Pancreas (tissue), 10 donors: Measurements from ENCODE around the gene SLC2A8. TPM values are rescaled to one million over a fixed set of nuclear protein-coding genes. Genes with fewer than 3 reads are reported as not detected.

ENCODE experiments used
- ATAC-seq, 4 donors: fragments of 200-7000 bp; cut with Tn5 transposase; one replicate each; pipeline versions ENCODE4 v1.8.0 to v1.9.1; 2020; ENCODE audit warnings: mild to moderate bottlenecking in 4 of 4, moderate library complexity in 4 of 4
- DNase-seq, 6 donors: peaks; one replicate each; pipeline ENCODE4 v3.0.0-alpha.2; 2020
- FAIRE-seq: peaks from 2 replicates; lab custom pipeline; 2012; peaks lifted over from hg19 to GRCh38; lab: Jason Lieb, UNC
- H3K27ac ChIP-seq, 4 donors: fragments of 200-600 bp; sonication (generic); 1 replicate in 3 of 4; 2 replicates in 1 of 4; pipeline versions ENCODE4 v1.5.0 to v1.8.0; 2020
- H3K27me3 ChIP-seq, 4 donors: fragments of 200-600 bp; one replicate each; pipeline ENCODE4 v1.8.0; 2021
- H3K36me3 ChIP-seq, 3 donors: fragments of 200-600 bp; sonication (generic) in 1 of 3; one replicate each; pipeline versions ENCODE4 v1.5.0 to v1.8.0; 2020 to 2021
- H3K4me1 ChIP-seq, 3 donors: fragments of 200-600 bp; one replicate each; pipeline ENCODE4 v1.8.0; 2021
- H3K4me3 ChIP-seq, 4 donors: fragments of 200-600 bp; sonication (generic) in 2 of 4; one replicate each; pipeline versions ENCODE4 v1.5.0 to v1.8.0; 2020 to 2021
- H3K9me3 ChIP-seq, 4 donors: fragments of 200-600 bp; one replicate each; pipeline ENCODE4 v1.8.0; 2021
- CTCF ChIP-seq, 4 donors: fragments of 200-600 bp; sonication (generic) in 3 of 4; IDR thresholded peaks; one replicate each; pipeline versions ENCODE4 v1.5.0 to v1.8.0; 2021; ENCODE audit warnings: antibody characterized with exemption in 4 of 4
- WGBS, 2 donors: extraction: QIAGEN DNeasy Blood & Tissue Kit; methylation state at CpG; one replicate each; pipeline ENCODE4 v1.1.7; 2013; 5-methylcytosine and 5-hydroxymethylcytosine counted together
- intact Hi-C, 3 donors: fragments of 100-400 bp; cut with DNase I; formaldehyde crosslinking; loops; one replicate each; pipeline versions ENCODE4 v1.11.1 to v1.14.2; 2022
- polyA plus RNA-seq, 2 donors: library from polyadenylated mRNA; stranded (reverse); fragments of 200-250 nt; gene quantifications; one replicate each; pipeline ENCODE4 v1.2.3, GENCODE V29; 2013
- total RNA-seq, 6 donors: library from RNA; stranded (reverse); fragmentation: NEBNext Ultra II Directional in 4 of 6; extraction: Animal tissue kit (Norgen Biotek cat#: 25700) in 4 of 6; gene quantifications; one replicate each; pipeline versions ENCODE4 v1.2.1 to v1.2.4, GENCODE V29; 2021 to 2023
- donor health status: healthy with polysubstance abuse.
- donor health status: DM: no; HTN: no; CAD: no; lungs with moderate emphysema.
- donor health status: DM: no; HTN: no; CAD: no.
- donor health status: control.
- donor health status: control.
- donor health status: Bipolar disorder and iron deficiency.
- donor health status: DM: yes; HTN: yes; CAD: no.
- donor health status: DM: no; HTN: no; CAD: no.
- donor health status: DM: no; HTN: no; CAD: no.
- donor health status: DM: yes; HTN: yes; CAD: no.

The SLC2A8 gene
- total and polyA plus RNA-seq, 8 donors: 5.5 to 18.9 (median 7.7) TPM

GRCh38 chr9:127418037-127418471, 21.1 kb downstream of the SLC2A8 start:
- WGBS, 2 donors: 75 to 83% methylated on average over 12 of the region's 12 CpGs
- Histone ChIP-seq H3K27me3 (no peaks in the 10 kb centered on the region), H3K4me1 (peaks cover 0 to 15% (median 0%) of the 10 kb centered on the region in 3 donors), H3K27ac (no peak overlapping the region), H3K36me3 (no peaks in the 10 kb centered on the region), H3K4me3 (no peak overlapping the region), H3K9me3 (no peaks in the 10 kb centered on the region)
- FAIRE-seq (no peak), DNase-seq (peak in 1 of 6 donors; percentile 62), ATAC-seq (peak in 2 of 4 donors; percentile 36)
- TF ChIP-seq CTCF (IDR thresholded peaks at IDR 0.05): no peak
- intact Hi-C loops: no loop called here

- H3K4me1 ChIP-seq: peaks cover 0 to 16% (median 0%) of the 10 kb centered on the region in 3 donors
- no peaks in the 10 kb centered on the region for H3K9me3 ChIP-seq
- no peak for ATAC-seq
- intact Hi-C loops: no loop called here
- no peak for TF ChIP-seq CTCF (IDR thresholded peaks at IDR 0.05)
- no peaks in the 10 kb centered on the region for H3K27me3 ChIP-seq
- no peak overlapping the region for H3K27ac ChIP-seq
- FAIRE-seq: no peak
- 90 to 93% methylated on average over 6 of the region's 6 CpGs for WGBS, 2 donors
- H3K36me3 ChIP-seq: no peaks in the 10 kb centered on the region
- DNase-seq: no peak
- H3K4me3 ChIP-seq: peak overlapping the region in 1 of 4 donors; percentile 18
Observed at GRCh38 chr9:127419348-127419747, 22.4 kb downstream of the SLC2A8 start.

GRCh38 chr9:127421057-127421456, 24.1 kb downstream of the SLC2A8 start:
- H3K9me3 ChIP-seq: no peaks in the 10 kb centered on the region
- DNase-seq: peak in 1 of 6 donors; percentile 44
- no peak for FAIRE-seq
- no peak for ATAC-seq
- no peaks in the 10 kb centered on the region for H3K27me3 ChIP-seq
- intact Hi-C loops: no loop called here
- H3K36me3 ChIP-seq: no peaks in the 10 kb centered on the region
- H3K4me3 ChIP-seq: no peak overlapping the region
- 39 to 55% methylated on average over 5 to 7 of the region's 7 CpGs for WGBS, 2 donors
- H3K27ac ChIP-seq: no peak overlapping the region
- no peak for TF ChIP-seq CTCF (IDR thresholded peaks at IDR 0.05)
- H3K4me1 ChIP-seq: peaks cover 0 to 26% (median 0%) of the 10 kb centered on the region in 3 donors

- Histone ChIP-seq H3K27me3 (no peaks in the 10 kb centered on the region), H3K4me1 (peaks cover 0 to 26% (median 0%) of the 10 kb centered on the region in 3 donors), H3K27ac (no peak overlapping the region), H3K36me3 (no peaks in the 10 kb centered on the region), H3K4me3 (peak overlapping the region in 1 of 4 donors; percentile 87), H3K9me3 (no peaks in the 10 kb centered on the region)
- DNase-seq (no peak), FAIRE-seq (no peak), ATAC-seq (no peak)
- intact Hi-C loops: no loop called here
- 83 to 91% methylated on average over 8 to 10 of the region's 10 CpGs for WGBS, 2 donors
- no peak for TF ChIP-seq CTCF (IDR thresholded peaks at IDR 0.05)
Observed at GRCh38 chr9:127422133-127422782, 25.3 kb downstream of the SLC2A8 start.

GRCh38 chr9:127422787-127423186, 25.8 kb downstream of the SLC2A8 start:
- no peak overlapping the region for H3K27ac ChIP-seq
- FAIRE-seq: no peak

More at GRCh38 chr9:127422787-127423186, 25.8 kb downstream of the SLC2A8 start:
- no peaks in the 10 kb centered on the region for H3K36me3 ChIP-seq
- WGBS, 2 donors: 37 to 42% methylated on average over 6 of the region's 6 CpGs
- TF ChIP-seq CTCF (IDR thresholded peaks at IDR 0.05): no peak
- no peak for ATAC-seq
- peaks cover 0 to 26% (median 0%) of the 10 kb centered on the region in 3 donors for H3K4me1 ChIP-seq
- H3K9me3 ChIP-seq: no peaks in the 10 kb centered on the region
- intact Hi-C loops: no loop called here
- no peak for DNase-seq
- H3K27me3 ChIP-seq: no peaks in the 10 kb centered on the region
- peak overlapping the region in 2 of 4 donors; percentile 87 to 88 for H3K4me3 ChIP-seq
